ENCODE data around the gene ZC3H13. TPM values are rescaled to one million over a fixed set of nuclear protein-coding genes. Genes with fewer than 3 reads are reported as not detected.

The ZC3H13 gene
- total RNA-seq, result 10 to 100 TPM; 38.2 to 42.2 TPM

GRCh38 chr13:46052319-46053161 is at the start of gene ZC3H13:
Gene ZC3H13 (minus strand): TSS chr13:46052746. CDS start chr13:46045507, 7,239 bp downstream.
- peak; percentile 97 for DNase-seq
- peaks cover 29% of the 10 kb centered on the region for H3K4me1 Mint-ChIP-seq (ENCODE audit: low read depth)
- CTCF ChIA-PET, result interaction anchor here (1.1 to 1.8 kb wide), 2 partner anchors 74 to 107 kb away, joined by 3 to 7 read pairs; no protein-coding TSS in a partner anchor
- no peaks in the 10 kb centered on the region for H3K9me3 Mint-ChIP-seq
- H3K36me3 Mint-ChIP-seq (ENCODE audit: low read depth), result peaks cover 3% of the 10 kb centered on the region
- H3K4me3 Mint-ChIP-seq, result peak within 1 kb of the TSS; percentile 81
- intact Hi-C loops (cut with micrococcal nuclease), result loop anchor here (1.0 to 5.0 kb wide), 11 partner anchors 74 to 1984 kb away; partner anchors contain the start of genes COG3, ESD, LRRC63 and NUDT15
- peaks cover 4% of the 10 kb centered on the region for H3K27me3 Mint-ChIP-seq (ENCODE audit: low read depth)
- peak within 1 kb of the TSS; percentile 94 for H3K27ac Mint-ChIP-seq

GRCh38 chr13:46102255-46102605 is 49.7 kb upstream of the ZC3H13 start:
- Mint-ChIP-seq H3K27ac (no peak overlapping the region), H3K4me1 (ENCODE audit: low read depth) (peaks cover 4% of the 10 kb centered on the region), H3K27me3 (ENCODE audit: low read depth) (no peaks in the 10 kb centered on the region), H3K9me3 (no peaks in the 10 kb centered on the region), H3K4me3 (no peak overlapping the region), H3K36me3 (ENCODE audit: low read depth) (no peaks in the 10 kb centered on the region)
- intact Hi-C loops (cut with micrococcal nuclease), result no loop called here
- CTCF ChIA-PET, result interaction anchor here (1.2 kb wide), 1 partner anchor 373 kb away, joined by 3 read pairs; no protein-coding TSS in a partner anchor
- no peak for DNase-seq

GRCh38 chr13:46101484-46102254 is 49.1 kb upstream of the ZC3H13 start:
- H3K36me3 Mint-ChIP-seq (ENCODE audit: low read depth), result no peaks in the 10 kb centered on the region
- intact Hi-C loops (cut with micrococcal nuclease), result no loop called here
- CTCF ChIA-PET, result no interaction called here
- DNase-seq, result no peak
- no peaks in the 10 kb centered on the region for H3K9me3 Mint-ChIP-seq
- no peak overlapping the region for H3K27ac Mint-ChIP-seq
- H3K27me3 Mint-ChIP-seq (ENCODE audit: low read depth), result no peaks in the 10 kb centered on the region
- no peaks in the 10 kb centered on the region for H3K4me1 Mint-ChIP-seq (ENCODE audit: low read depth)
- H3K4me3 Mint-ChIP-seq, result no peak overlapping the region

GRCh38 chr13:46101002-46101401 is 48.5 kb upstream of the ZC3H13 start:
- Mint-ChIP-seq H3K9me3 (no peaks in the 10 kb centered on the region), H3K4me1 (ENCODE audit: low read depth) (no peaks in the 10 kb centered on the region), H3K36me3 (ENCODE audit: low read depth) (no peaks in the 10 kb centered on the region), H3K4me3 (no peak overlapping the region), H3K27me3 (ENCODE audit: low read depth) (no peaks in the 10 kb centered on the region), H3K27ac (no peak overlapping the region)
- DNase-seq, result no peak
- CTCF ChIA-PET, result interaction anchor here (0.6 kb wide), 1 partner anchor 155 kb away, joined by 3 read pairs; no protein-coding TSS in a partner anchor
- intact Hi-C loops (cut with micrococcal nuclease), result no loop called here

- intact Hi-C loops (cut with micrococcal nuclease), result no loop called here
- DNase-seq, result no peak
- H3K27me3 Mint-ChIP-seq (ENCODE audit: low read depth), result no peaks in the 10 kb centered on the region
- CTCF ChIA-PET, result interaction anchor here (0.6 to 0.7 kb wide), 2 partner anchors 58 to 155 kb away, joined by 3 read pairs; no protein-coding TSS in a partner anchor
- H3K4me1 Mint-ChIP-seq (ENCODE audit: low read depth), result no peaks in the 10 kb centered on the region
- no peaks in the 10 kb centered on the region for H3K36me3 Mint-ChIP-seq (ENCODE audit: low read depth)
- H3K4me3 Mint-ChIP-seq, result no peak overlapping the region
- H3K9me3 Mint-ChIP-seq, result no peaks in the 10 kb centered on the region
- H3K27ac Mint-ChIP-seq, result no peak overlapping the region
Observed at GRCh38 chr13:46100191-46100815, 47.8 kb upstream of the ZC3H13 start.

GRCh38 chr13:46097663-46098062 is 45.1 kb upstream of the ZC3H13 start:
- no peaks in the 10 kb centered on the region for H3K36me3 Mint-ChIP-seq (ENCODE audit: low read depth)
- no peak overlapping the region for H3K4me3 Mint-ChIP-seq
- no peak for DNase-seq
- H3K4me1 Mint-ChIP-seq (ENCODE audit: low read depth), result no peaks in the 10 kb centered on the region
- intact Hi-C loops (cut with micrococcal nuclease), result no loop called here
- CTCF ChIA-PET, result no interaction called here
- H3K9me3 Mint-ChIP-seq, result no peaks in the 10 kb centered on the region
- H3K27me3 Mint-ChIP-seq (ENCODE audit: low read depth), result no peaks in the 10 kb centered on the region
- H3K27ac Mint-ChIP-seq, result no peak overlapping the region

GRCh38 chr13:46097015-46097414 is 44.5 kb upstream of the ZC3H13 start:
- Mint-ChIP-seq H3K4me3 (no peak overlapping the region), H3K27ac (no peak overlapping the region), H3K9me3 (no peaks in the 10 kb centered on the region), H3K4me1 (ENCODE audit: low read depth) (no peaks in the 10 kb centered on the region), H3K36me3 (ENCODE audit: low read depth) (no peaks in the 10 kb centered on the region), H3K27me3 (ENCODE audit: low read depth) (peaks cover under 1% of the 10 kb centered on the region)
- intact Hi-C loops (cut with micrococcal nuclease), result no loop called here
- CTCF ChIA-PET, result interaction anchor here (0.6 kb wide), 2 partner anchors 207 to 246 kb away, joined by 3 read pairs; no protein-coding TSS in a partner anchor
- no peak for DNase-seq

- DNase-seq, result no peak
- no peaks in the 10 kb centered on the region for H3K9me3 Mint-ChIP-seq
- peaks cover 2% of the 10 kb centered on the region for H3K27me3 Mint-ChIP-seq (ENCODE audit: low read depth)
- intact Hi-C loops (cut with micrococcal nuclease), result no loop called here
- H3K27ac Mint-ChIP-seq, result no peak overlapping the region
- no peaks in the 10 kb centered on the region for H3K36me3 Mint-ChIP-seq (ENCODE audit: low read depth)
- H3K4me1 Mint-ChIP-seq (ENCODE audit: low read depth), result no peaks in the 10 kb centered on the region
- CTCF ChIA-PET, result no interaction called here
- H3K4me3 Mint-ChIP-seq, result no peak overlapping the region
Observed at GRCh38 chr13:46094478-46094877, 41.9 kb upstream of the ZC3H13 start.

- Mint-ChIP-seq H3K27me3 (ENCODE audit: low read depth) (peaks cover 2% of the 10 kb centered on the region), H3K4me1 (ENCODE audit: low read depth) (no peaks in the 10 kb centered on the region), H3K9me3 (no peaks in the 10 kb centered on the region), H3K36me3 (ENCODE audit: low read depth) (no peaks in the 10 kb centered on the region), H3K27ac (no peak overlapping the region), H3K4me3 (no peak overlapping the region)
- CTCF ChIA-PET, result no interaction called here
- no peak for DNase-seq
- intact Hi-C loops (cut with micrococcal nuclease), result no loop called here
Observed at GRCh38 chr13:46088821-46089562, 36.4 kb upstream of the ZC3H13 start.

GRCh38 chr13:46087481-46087880 is 34.9 kb upstream of the ZC3H13 start:
- H3K9me3 Mint-ChIP-seq, result no peaks in the 10 kb centered on the region
- H3K4me1 Mint-ChIP-seq (ENCODE audit: low read depth), result no peaks in the 10 kb centered on the region
- no peaks in the 10 kb centered on the region for H3K36me3 Mint-ChIP-seq (ENCODE audit: low read depth)
- peaks cover 2% of the 10 kb centered on the region for H3K27me3 Mint-ChIP-seq (ENCODE audit: low read depth)
- DNase-seq, result no peak
- intact Hi-C loops (cut with micrococcal nuclease), result no loop called here
- H3K27ac Mint-ChIP-seq, result no peak overlapping the region
- H3K4me3 Mint-ChIP-seq, result no peak overlapping the region
- CTCF ChIA-PET, result interaction anchor here (0.6 kb wide), 2 partner anchors 34 to 713 kb away, joined by 3 to 4 read pairs; no protein-coding TSS in a partner anchor

GRCh38 chr13:46086985-46087384 is 34.4 kb upstream of the ZC3H13 start:
- no peak for DNase-seq
- Mint-ChIP-seq H3K27ac (no peak overlapping the region), H3K27me3 (ENCODE audit: low read depth) (peaks cover under 1% of the 10 kb centered on the region), H3K4me3 (no peak overlapping the region), H3K9me3 (no peaks in the 10 kb centered on the region), H3K36me3 (ENCODE audit: low read depth) (no peaks in the 10 kb centered on the region), H3K4me1 (ENCODE audit: low read depth) (no peaks in the 10 kb centered on the region)
- CTCF ChIA-PET, result no interaction called here
- intact Hi-C loops (cut with micrococcal nuclease), result no loop called here
